K562 (cell line): ENCODE results near the gene XPC. TPM values are rescaled to one million over a fixed set of nuclear protein-coding genes. Genes with fewer than 3 reads are reported as not detected.
A peak's percentile ranks its signal among the peaks of the same experiment; 100 is the strongest.

ENCODE experiments used
- HMG20A ChIP-seq: fragments of 450-650 bp; formaldehyde crosslinking; conservative IDR thresholded peaks from 2 replicates; pipeline ENCODE4 v1.4.0; 2020; ENCODE audit warnings: mild to moderate bottlenecking, mixed read lengths
- polyA plus RNA-seq, 8 experiments: library from polyadenylated mRNA; depleted of rRNA in 4 of 8; stranded (reverse) in 5 of 8; unstranded in 3 of 8; fragments of >200 nt; fragmentation: Nextera tagmentation in 2 of 8; fragmentation: Illumina TruSeq in 1 of 8; extraction: Ambion mirVana in 2 of 8; extraction: Trizol in 1 of 8; gene quantifications; 2 replicates each; pipeline versions ENCODE4 v1.2.1 to v1.2.3, GENCODE V29; 2011 to 2014; ENCODE audit warnings: inconsistent platforms in 1 of 8, missing spikeins in 1 of 8
- total RNA-seq, 7 experiments: library from RNA; depleted of rRNA in 6 of 7; stranded (reverse); fragments of >200 nt in 6 of 7; fragmentation: Illumina TruSeq in 2 of 7; extraction: Trizol in 2 of 7; gene quantifications; 2 replicates each; pipeline versions ENCODE4 v1.2.1 to v1.2.3, GENCODE V29; 2011 to 2021; ENCODE audit warnings: low replicate concordance in 1 of 7
- TF ChIP-seq, protein P1 (sequence below): fragments of 250-450 bp; sonication (Bioruptor Pico); IDR thresholded peaks from 2 replicates; pipeline ENCODE4 v1.8.0; 2022; ENCODE audit warnings: inconsistent platforms
- TF ChIP-seq, protein P2 (sequence below): fragments of 250-450 bp; sonication (Bioruptor Pico); IDR thresholded peaks from 2 replicates; pipeline ENCODE4 v1.4.0; 2020; ENCODE audit warnings: mild to moderate bottlenecking, moderate library complexity

The XPC gene
- total and polyA plus RNA-seq, 9 of the 15 experiments (the other 6 are each of a cell fraction or from before 2014, with no cell fraction given) = 3.8 to 54.7 (median 41.3) TPM

DNA sequence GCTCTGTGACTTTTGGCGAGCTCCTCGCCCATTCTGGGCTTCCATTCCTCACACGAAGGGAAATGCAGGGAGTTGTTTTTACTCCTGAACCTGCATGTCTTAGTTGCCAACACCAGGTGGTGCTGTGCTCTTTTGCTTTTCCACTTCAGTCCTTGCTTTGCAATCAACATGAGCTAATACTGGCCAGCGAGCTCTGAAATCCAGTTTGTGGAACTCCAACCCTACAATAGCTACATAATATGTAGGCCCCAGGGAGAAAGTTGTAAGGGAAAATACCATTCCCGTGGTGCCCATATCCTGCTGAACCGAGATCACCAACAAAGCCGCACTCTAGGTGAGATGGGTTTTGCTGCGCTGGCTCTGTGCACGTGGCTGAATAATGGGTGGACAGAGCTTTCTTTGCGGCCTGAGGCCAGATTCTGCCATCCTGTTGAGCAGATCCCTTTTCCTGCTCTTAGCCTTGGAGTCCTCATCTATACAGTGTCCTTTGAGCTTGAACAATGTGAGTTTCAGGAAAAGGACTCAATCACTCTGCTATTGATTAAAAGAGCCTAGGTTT lies 25.2 kb upstream of the XPC start (continued):
- TF ChIP-seq, protein P1, sequence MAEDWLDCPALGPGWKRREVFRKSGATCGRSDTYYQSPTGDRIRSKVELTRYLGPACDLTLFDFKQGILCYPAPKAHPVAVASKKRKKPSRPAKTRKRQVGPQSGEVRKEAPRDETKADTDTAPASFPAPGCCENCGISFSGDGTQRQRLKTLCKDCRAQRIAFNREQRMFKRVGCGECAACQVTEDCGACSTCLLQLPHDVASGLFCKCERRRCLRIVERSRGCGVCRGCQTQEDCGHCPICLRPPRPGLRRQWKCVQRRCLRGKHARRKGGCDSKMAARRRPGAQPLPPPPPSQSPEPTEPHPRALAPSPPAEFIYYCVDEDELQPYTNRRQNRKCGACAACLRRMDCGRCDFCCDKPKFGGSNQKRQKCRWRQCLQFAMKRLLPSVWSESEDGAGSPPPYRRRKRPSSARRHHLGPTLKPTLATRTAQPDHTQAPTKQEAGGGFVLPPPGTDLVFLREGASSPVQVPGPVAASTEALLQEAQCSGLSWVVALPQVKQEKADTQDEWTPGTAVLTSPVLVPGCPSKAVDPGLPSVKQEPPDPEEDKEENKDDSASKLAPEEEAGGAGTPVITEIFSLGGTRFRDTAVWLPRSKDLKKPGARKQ (CRISPR knock-in tag) = peak; percentile 37; the same call in 1 of the 2 replicates
- TF ChIP-seq HMG20A (CRISPR knock-in tag) = no peak
- TF ChIP-seq, protein P2, sequence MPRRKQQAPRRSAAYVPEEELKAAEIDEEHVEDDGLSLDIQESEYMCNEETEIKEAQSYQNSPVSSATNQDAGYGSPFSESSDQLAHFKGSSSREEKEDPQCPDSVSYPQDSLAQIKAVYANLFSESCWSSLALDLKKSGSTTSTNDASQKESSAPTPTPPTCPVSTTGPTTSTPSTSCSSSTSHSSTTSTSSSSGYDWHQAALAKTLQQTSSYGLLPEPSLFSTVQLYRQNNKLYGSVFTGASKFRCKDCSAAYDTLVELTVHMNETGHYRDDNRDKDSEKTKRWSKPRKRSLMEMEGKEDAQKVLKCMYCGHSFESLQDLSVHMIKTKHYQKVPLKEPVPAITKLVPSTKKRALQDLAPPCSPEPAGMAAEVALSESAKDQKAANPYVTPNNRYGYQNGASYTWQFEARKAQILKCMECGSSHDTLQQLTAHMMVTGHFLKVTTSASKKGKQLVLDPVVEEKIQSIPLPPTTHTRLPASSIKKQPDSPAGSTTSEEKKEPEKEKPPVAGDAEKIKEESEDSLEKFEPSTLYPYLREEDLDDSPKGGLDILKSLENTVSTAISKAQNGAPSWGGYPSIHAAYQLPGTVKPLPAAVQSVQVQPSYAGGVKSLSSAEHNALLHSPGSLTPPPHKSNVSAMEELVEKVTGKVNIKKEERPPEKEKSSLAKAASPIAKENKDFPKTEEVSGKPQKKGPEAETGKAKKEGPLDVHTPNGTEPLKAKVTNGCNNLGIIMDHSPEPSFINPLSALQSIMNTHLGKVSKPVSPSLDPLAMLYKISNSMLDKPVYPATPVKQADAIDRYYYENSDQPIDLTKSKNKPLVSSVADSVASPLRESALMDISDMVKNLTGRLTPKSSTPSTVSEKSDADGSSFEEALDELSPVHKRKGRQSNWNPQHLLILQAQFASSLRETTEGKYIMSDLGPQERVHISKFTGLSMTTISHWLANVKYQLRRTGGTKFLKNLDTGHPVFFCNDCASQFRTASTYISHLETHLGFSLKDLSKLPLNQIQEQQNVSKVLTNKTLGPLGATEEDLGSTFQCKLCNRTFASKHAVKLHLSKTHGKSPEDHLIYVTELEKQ (CRISPR knock-in tag) = peak; percentile 85
